CD4-positive, alpha-beta T cell treated with Interleukin-1 beta for 1 hour (primary cell): Measurements from ENCODE around the gene OR13J1.

Experiments used
- DNase-seq, 2 donors: peaks; one replicate each; pipeline ENCODE4 v3.0.0-alpha.2; 2020 to 2022

The OR13J1 gene

GRCh38 chr9:35829764-35830096 is 40.5 kb downstream of the OR13J1 start:
- no peak for DNase-seq

- peak; percentile 93 for DNase-seq
Observed at GRCh38 chr9:35829084-35829763, 41.0 kb downstream of the OR13J1 start, which contains the start of gene TMEM8B. Gene TMEM8B, plus strand, starts transcription at chr9:35829228. Its CDS starts 220 bp downstream, at chr9:35829448.

- DNase-seq = no peak
Observed at GRCh38 chr9:35828716-35829083, 41.5 kb downstream of the OR13J1 start, which contains the start of gene FAM221B. Gene FAM221B, minus strand, starts transcription at chr9:35828732. Its CDS starts 2,571 bp downstream, at chr9:35826161.

GRCh38 chr9:35827486-35827885 is 42.7 kb downstream of the OR13J1 start:
- no peak for DNase-seq

GRCh38 chr9:35826071-35826701 is 44.0 kb downstream of the OR13J1 start:
- DNase-seq = peak; percentile 41 to 64

- DNase-seq = no peak
Observed at GRCh38 chr9:35822926-35823325, 47.3 kb downstream of the OR13J1 start.

GRCh38 chr9:35820076-35820475 is 50.1 kb downstream of the OR13J1 start:
- no peak for DNase-seq
